Mammary epithelial cell (primary cell): ENCODE data around the gene STAT3.

ENCODE experiments used
- CTCF ChIP-seq, 2 donors: IDR thresholded peaks in 1 of 2; conservative IDR thresholded peaks in 1 of 2; 2 replicates each; pipeline ENCODE4 v1.5.1; 2011 to 2012; ENCODE audit warnings: inconsistent platforms in 2 of 2, low read length in 2 of 2, mild to moderate bottlenecking in 2 of 2, control low read depth in 1 of 2, low read depth in 1 of 2; ENCODE audit not compliant: insufficient read depth in 1 of 2; ENCODE audit errors: extremely low read depth in 1 of 2
- EZH2 ChIP-seq: IDR thresholded peaks from 2 replicates; pipeline ENCODE4 v1.6.1; 2012; ENCODE audit warnings: low read length, inconsistent platforms, borderline replicate concordance

GRCh38 chr17:42380935-42381334, 7.3 kb downstream of the STAT3 start:
- TF ChIP-seq CTCF (conservative IDR thresholded peaks at IDR 0.05 in 1 of 2, IDR thresholded peaks at IDR 0.05 in 1 of 2; ENCODE audit: extremely low read depth in 1 of 2, insufficient read depth in 1 of 2, low read depth in 1 of 2, low read length in 2 of 2): no peak
- TF ChIP-seq EZH2: no peak
